ENCODE data around the gene CCND1.

DNA sequence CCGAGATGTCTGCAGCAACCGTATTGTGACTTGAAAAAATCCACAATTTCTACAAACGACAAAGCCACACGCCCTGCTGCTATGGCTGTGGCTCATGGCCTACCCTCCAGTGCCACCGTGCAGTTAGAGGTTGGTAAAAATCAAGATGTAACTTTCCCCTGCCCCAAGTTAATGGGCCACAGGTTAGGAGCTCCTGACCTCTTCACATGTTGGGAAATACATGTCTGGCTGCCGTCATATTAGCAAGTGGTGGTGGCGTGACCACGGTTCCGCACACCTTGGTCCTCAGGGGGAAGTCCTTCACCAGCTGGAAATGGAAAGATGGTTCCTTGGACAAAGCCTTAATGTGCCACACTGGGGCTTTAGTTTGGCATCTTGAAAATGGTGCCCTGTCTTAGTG, 27.4 kb upstream of the CCND1 start:
- TF ChIP-seq POLR2A (IDR thresholded peaks at IDR 0.05) = no peak
- TF ChIP-seq, protein P1, sequence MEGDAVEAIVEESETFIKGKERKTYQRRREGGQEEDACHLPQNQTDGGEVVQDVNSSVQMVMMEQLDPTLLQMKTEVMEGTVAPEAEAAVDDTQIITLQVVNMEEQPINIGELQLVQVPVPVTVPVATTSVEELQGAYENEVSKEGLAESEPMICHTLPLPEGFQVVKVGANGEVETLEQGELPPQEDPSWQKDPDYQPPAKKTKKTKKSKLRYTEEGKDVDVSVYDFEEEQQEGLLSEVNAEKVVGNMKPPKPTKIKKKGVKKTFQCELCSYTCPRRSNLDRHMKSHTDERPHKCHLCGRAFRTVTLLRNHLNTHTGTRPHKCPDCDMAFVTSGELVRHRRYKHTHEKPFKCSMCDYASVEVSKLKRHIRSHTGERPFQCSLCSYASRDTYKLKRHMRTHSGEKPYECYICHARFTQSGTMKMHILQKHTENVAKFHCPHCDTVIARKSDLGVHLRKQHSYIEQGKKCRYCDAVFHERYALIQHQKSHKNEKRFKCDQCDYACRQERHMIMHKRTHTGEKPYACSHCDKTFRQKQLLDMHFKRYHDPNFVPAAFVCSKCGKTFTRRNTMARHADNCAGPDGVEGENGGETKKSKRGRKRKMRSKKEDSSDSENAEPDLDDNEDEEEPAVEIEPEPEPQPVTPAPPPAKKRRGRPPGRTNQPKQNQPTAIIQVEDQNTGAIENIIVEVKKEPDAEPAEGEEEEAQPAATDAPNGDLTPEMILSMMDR (IDR thresholded peaks at IDR 0.05) = no peak

Measured in right lobe of liver (tissue), 4 donors.